Keratinocyte (primary cell): Measurements from ENCODE around the gene DPPA3.

Experiments used
- CTCF ChIP-seq, 3 experiments: IDR thresholded peaks in 1 of 3; conservative IDR thresholded peaks in 1 of 3; optimal IDR thresholded peaks in 1 of 3; 2 replicates in 2 of 3; 3 replicates in 1 of 3; pipeline versions ENCODE3 to v1.5.1; 2011; ENCODE audit warnings: low read length in 3 of 3, mild to moderate bottlenecking in 3 of 3, moderate library complexity in 2 of 3, control low read depth in 1 of 3, inconsistent platforms in 1 of 3; ENCODE audit not compliant: insufficient read depth in 2 of 3; ENCODE audit errors: extremely low read depth in 1 of 3
- EZH2 ChIP-seq: IDR thresholded peaks from one replicate; pipeline ENCODE4 v1.6.1; 2012; ENCODE audit warnings: inconsistent platforms, mild to moderate bottlenecking, low read length, moderate library complexity

- TF ChIP-seq CTCF (optimal IDR thresholded peaks at IDR 0.05 in 1 of 3, IDR thresholded peaks at IDR 0.05 in 1 of 3, conservative IDR thresholded peaks at IDR 0.05 in 1 of 3; ENCODE audit: extremely low read depth in 1 of 3, insufficient read depth in 2 of 3, low read length in 3 of 3) (no peak), EZH2 (no peak)
Measured at GRCh38 chr12:7723926-7724325, 12.7 kb downstream of the DPPA3 start.
